GM12892 (cell line): ENCODE results near the gene FNDC1.
"Not testable (repeated sequence)": the region's sequence is repeated elsewhere in the genome, so short reads cannot be mapped to it uniquely, and the experiment has no call there.

Source experiments
- DNase-seq: peaks from one replicate; pipeline ENCODE4 v3.0.0; 2011; ENCODE audit not compliant: insufficient read length
- FAIRE-seq: peaks from 2 replicates; lab custom pipeline; 2011; peaks lifted over from hg19 to GRCh38; lab: Jason Lieb, UNC
- POLR2A ChIP-seq: IDR thresholded peaks from 2 replicates; pipeline ENCODE4 v1.6.1; 2011; ENCODE audit warnings: low read depth, low read length, control low read depth
- POLR2AphosphoS5 ChIP-seq: IDR thresholded peaks from 2 replicates; pipeline ENCODE4 v1.6.1; 2011; ENCODE audit warnings: low read depth, low read length, control low read depth
- TAF1 ChIP-seq: IDR thresholded peaks from 2 replicates; pipeline ENCODE4 v1.6.1; 2011; ENCODE audit warnings: low read depth, mild to moderate bottlenecking, control low read depth, low read length, borderline replicate concordance

The FNDC1 gene

DNA sequence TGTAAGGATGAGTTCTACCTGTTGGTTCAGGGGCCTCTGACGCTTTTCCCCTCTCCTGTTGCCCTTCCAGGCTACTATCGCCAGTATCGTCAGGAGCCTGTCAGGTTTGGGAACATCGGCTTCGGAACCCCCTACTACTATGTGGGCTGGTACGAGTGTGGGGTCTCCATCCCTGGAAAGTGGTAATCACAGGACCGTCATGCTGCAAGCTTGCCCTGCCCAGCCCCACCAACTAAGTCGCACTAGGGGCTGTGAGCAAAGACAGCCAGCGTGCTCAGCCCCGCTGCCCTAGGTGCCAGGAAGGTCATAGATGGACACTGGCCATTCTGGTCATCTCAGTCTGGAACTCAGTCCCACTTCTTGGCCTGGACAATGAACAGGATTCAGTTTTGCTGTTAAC, 102.1 kb downstream of the FNDC1 start:
- TF ChIP-seq POLR2AphosphoS5, result no peak
- TF ChIP-seq POLR2A, result no peak
- TF ChIP-seq TAF1, result no peak
- DNase-seq (no peak), FAIRE-seq (no peak)

DNA sequence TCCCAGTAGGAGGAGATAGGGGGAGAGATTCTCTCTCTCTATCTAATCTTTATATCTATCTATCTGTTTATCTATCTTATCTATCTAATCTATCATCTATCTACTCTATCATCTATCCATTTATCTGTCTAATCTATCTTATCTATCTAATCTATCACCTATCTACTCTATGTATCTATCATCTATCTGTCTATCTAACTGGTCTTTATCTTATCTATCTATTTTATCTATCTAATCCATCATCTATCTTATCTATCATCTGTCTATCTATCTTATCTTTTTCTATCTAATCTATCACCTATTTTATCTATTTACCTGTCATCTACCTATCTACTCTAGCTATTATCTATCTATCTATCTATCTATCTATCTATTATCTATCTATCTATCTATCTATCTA, 109.4 kb downstream of the FNDC1 start:
- TF ChIP-seq TAF1 (no peak), POLR2AphosphoS5 (no peak), POLR2A (no peak)
- no peak for DNase-seq
- FAIRE-seq, result no peak

DNA sequence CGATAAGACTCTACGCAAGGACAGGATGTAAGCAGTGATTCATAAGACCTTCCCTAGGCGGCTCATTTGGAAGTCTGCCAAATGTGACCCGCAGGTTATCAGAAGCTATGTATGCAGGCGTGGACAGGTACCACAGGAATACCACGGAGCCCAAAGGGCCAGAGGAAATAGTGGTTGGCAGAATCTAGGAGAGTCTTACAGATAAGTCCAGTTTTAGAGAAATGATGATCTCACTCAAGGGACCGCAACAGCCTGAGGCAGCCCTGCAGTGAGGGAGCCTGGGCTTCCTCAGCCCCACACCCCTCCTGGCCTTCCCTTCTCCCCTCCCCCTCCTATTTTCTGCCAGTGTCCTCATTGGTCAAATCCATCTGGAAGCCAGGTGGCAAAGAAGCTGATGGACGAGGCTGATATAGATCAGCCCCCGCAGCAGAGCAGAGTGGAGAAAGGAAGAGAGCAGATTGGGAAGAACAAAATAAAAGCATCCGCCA, 110.6 kb downstream of the FNDC1 start:
- FAIRE-seq, result no peak

DNA sequence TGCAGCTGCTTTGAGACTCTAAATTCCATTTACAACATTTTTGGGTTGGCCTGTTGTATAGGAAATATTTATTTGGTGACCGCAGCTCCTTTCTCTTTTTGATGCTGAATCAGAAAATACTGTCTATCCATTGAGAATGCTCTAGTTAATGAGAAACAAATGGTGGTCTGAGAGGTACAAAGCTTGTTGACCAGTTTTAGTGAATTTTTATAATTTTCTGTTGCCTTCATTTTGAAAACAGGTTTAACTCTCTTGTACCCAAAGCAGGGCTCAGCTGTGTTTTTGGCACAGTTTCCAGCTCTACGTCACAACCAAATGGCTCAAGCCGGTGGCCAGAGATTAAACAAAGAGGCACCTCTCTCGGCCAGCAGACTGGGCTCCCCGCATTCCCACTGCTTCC, 113.2 kb downstream of the FNDC1 start:
- DNase-seq (no peak), FAIRE-seq (no peak)
- TF ChIP-seq POLR2AphosphoS5 (no peak), TAF1 (no peak), POLR2A (no peak)

More for the DNA sequence above, 110.6 kb downstream of the FNDC1 start:
- no peak for TF ChIP-seq POLR2AphosphoS5
- TF ChIP-seq POLR2A, result no peak
- DNase-seq, result no peak

DNA sequence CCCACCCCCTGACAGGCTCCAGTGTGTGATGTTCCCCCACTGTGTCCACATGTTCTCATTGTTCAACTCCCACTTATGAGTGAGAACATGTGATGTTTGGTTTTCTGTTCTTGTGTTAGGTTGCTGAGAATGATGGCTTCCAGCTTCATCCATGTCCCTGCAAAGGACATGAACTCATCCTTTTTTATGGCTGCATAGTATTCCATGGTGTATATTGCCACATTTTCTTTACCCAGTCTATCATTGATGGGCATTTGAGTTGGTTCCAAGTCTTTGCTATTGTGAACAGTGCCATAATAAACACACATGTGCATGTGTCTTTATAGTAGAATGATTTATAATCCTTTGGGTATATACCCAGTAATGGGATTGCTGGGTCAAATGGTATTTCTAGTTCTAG, 115.5 kb downstream of the FNDC1 start:
- not testable (repeated sequence) for DNase-seq, FAIRE-seq

DNA sequence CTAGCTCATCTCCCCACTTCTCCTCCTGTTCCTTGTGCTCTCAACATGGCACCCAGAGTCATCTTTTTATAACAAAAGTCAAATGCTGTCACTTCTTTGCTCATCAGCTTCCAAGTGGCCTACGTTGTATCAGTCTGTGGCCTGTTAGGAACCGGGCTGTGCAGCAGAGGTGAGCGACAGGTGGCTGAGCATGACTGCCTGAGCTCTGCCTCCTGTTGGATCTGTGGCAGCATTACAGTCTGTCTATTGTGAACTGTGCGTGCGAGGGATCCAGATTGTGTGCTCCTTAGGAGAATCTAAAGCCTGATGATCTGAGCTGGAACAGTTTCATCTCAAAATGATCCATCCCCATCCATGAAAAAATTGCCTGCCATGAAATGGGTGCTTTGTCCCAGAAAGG, 129.6 kb downstream of the FNDC1 start:
- DNase-seq (no peak), FAIRE-seq (no peak)
- TF ChIP-seq POLR2A, result no peak
- no peak for TF ChIP-seq TAF1
- TF ChIP-seq POLR2AphosphoS5, result no peak

DNA sequence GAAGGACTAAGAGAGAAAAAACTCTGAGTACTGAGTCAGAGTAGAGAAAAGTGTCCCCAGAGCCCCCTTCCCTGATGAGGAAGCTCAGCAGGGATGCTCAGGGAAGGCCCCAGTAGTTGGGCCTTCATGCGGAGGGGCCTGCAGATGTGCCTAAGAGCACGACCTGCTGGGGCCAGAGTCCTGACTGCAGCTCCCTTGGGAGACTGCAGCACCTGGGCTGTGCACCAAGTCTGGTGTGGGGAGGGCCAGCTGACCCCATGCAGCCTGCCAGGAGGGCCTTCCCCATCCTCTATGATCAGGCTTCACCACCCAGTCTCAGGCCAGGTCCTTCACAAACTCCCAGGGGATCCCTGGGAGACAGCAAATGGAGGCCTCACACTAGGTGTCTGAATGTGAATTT, 130.4 kb downstream of the FNDC1 start:
- no peak for FAIRE-seq
- no peak for TF ChIP-seq POLR2AphosphoS5
- TF ChIP-seq POLR2A, result no peak
- no peak for TF ChIP-seq TAF1
- DNase-seq, result no peak

DNA sequence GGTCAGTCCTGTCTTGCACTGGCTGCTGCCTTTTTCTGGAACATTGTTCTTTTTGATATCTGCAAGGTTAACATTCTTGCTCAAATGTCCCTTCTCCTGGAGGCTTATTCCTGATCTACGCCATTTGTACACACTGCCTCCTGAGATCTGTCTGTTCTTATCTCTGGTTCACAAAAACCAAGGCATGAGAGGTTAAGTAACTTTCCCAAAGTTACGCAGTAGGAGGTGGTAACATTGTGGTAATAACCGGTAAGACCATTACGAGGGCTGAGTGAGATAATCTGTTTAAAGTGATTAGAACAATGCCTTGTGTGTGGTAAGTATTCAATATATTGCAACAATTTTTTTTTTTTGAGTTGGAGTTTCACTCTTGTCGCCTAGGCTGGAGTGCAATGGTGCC, 132.1 kb downstream of the FNDC1 start:
- TF ChIP-seq POLR2A (no peak), POLR2AphosphoS5 (no peak), TAF1 (no peak)
- DNase-seq (no peak), FAIRE-seq (no peak)

DNA sequence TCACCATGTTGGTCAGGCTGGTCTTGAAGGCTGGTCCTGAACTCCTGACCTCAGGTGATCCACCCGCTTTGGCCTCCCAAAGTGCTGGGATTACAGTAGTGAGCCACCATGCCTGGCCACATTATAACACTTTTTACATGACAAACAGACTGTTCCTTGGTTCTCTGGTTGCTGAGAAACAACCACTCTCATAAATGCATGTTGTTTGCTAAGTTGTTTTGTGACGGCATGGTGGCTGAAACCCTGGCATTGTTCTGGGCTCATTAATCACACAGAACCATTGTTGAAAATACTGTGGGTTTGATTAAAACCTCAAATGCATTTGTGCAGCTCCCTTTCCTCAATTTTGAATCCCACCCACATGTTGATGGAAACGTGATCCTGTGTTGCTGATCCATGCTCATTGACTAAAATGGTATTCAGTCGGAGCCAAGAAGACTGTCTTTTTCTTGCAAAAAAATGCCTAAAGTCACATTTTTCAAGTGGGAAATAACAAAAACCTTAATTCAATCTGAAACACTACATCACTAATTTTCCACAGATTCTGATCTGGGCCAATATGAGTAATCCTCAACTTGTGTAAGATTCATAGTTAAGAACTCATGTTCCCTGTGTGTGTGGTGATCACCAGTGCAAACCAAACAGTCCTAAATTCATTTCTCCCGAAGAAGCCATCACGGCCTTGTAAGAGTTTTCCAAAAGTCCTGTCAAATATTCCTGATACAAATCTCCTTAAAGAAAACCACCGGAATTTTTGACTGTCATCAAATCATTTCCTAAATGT, 132.8 kb downstream of the FNDC1 start:
- DNase-seq (no peak), FAIRE-seq (no peak)

DNA sequence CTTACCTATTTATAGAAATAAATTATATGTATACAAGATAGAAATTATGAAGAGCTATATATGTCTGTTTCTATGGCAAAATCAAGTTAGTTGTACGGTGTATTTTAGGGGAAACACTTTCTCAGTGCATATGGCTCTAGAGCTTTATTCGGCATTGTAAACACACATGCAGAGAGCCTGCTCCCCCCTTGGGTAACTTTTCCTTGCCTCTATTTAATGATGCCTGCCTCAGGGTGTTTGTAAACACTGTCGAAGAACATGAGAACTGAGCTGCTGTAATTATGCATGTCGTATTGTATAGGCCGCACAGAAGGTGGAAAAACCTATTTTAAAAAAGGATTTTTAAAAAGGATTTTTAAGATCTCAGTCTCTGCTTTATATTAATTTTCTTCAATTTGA, 133.4 kb downstream of the FNDC1 start:
- no peak for FAIRE-seq
- no peak for DNase-seq
- TF ChIP-seq POLR2A (no peak), TAF1 (no peak), POLR2AphosphoS5 (no peak)

More for the DNA sequence above, 132.8 kb downstream of the FNDC1 start:
- TF ChIP-seq POLR2AphosphoS5, result no peak
- no peak for TF ChIP-seq TAF1
- TF ChIP-seq POLR2A, result no peak

DNA sequence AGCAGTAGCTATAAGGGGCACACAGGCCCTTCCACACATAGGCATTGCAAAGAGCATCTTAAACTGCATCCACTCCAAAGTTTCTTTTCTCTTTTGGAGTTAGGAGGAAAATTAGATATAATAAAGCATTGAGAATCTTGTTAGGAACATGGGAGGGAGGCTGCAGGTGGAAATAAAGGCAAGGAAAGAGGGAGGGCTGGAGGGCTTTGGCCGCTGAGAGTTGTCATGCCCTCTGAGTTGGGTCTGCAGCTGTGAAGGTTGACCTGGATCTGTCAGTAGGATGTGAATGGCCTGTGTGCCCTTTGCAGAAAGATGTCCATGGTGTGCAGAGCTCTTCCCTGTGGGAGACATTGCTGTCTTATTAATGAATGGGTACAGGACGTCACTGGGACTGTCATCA, 134.0 kb downstream of the FNDC1 start:
- DNase-seq, result no peak
- TF ChIP-seq POLR2AphosphoS5, result no peak
- TF ChIP-seq POLR2A, result no peak
- TF ChIP-seq TAF1, result no peak
- FAIRE-seq, result no peak

DNA sequence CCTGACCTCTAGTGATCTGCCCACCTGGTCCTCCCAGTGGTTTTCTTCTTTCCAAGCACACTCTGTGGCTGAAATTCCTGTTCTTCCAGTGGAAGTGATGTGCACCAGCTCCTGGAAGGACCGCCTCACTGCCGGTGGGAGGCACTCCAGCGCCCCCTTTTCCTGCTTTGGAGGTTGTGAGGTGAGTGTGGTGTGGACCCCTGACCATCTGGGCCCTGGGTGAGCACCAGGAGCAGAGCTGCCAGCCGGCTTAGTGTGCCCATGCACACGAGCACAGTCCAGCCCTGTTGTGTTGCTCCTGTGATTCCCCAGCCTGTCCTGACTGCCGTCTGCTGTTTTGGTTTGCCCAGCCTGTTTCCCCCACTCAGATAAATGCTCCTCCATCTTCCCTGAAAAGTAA, 134.6 kb downstream of the FNDC1 start:
- TF ChIP-seq TAF1 (no peak), POLR2A (no peak), POLR2AphosphoS5 (no peak)
- no peak for FAIRE-seq

More for the DNA sequence above, 134.6 kb downstream of the FNDC1 start:
- DNase-seq, result no peak
